HepG2 (cell line): ENCODE measurements around the gene VPS54. TPM values are rescaled to one million over a fixed set of nuclear protein-coding genes. Genes with fewer than 3 reads are reported as not detected.
"Not testable (repeated sequence)": the region's sequence is repeated elsewhere in the genome, so short reads cannot be mapped to it uniquely, and the experiment has no call there.

Experiments used
- ATAC-seq: fragments of 200-7000 bp; cut with Tn5 transposase; 3 replicates; pipeline ENCODE4 v1.9.1; 2020; ENCODE audit warnings: mild to moderate bottlenecking, moderate library complexity
- BruUV-seq: library from RNA; stranded (reverse); fragments of 400-500 nt; replicated peaks from 2 replicates; lab custom pipeline; 2021; lab: Mats Ljungman, UMichigan
- CTCF ChIA-PET: fragments of 300-600 bp; formaldehyde crosslinking; extraction: SDS; loops from one replicate; lab custom pipeline; 2021; ENCODE audit warnings: low total read pairs, inconsistent platforms, low intra/inter-chr PET ratio; lab: Yijun Ruan, JAX
- POLR2A ChIA-PET: fragments of 350-600 bp; sonication (Branson Sonifier 250); formaldehyde crosslinking; loops from one replicate; lab custom pipeline; 2020; ENCODE audit warnings: antibody characterized with exemption, inconsistent platforms; lab: Yijun Ruan, JAX
- DNase-seq: peaks from one replicate; pipeline ENCODE4 v3.0.0-alpha.2; 2015; ENCODE audit warnings: low spot score
- FAIRE-seq: peaks from 3 replicates; lab custom pipeline; 2011; peaks lifted over from hg19 to GRCh38; lab: Jason Lieb, UNC
- H2AFZ ChIP-seq: one replicate; pipeline ENCODE4 v1.6.1; 2011; ENCODE audit warnings: low read length, inconsistent platforms
- H3K27ac ChIP-seq: fragments of 300-600 bp; 3 replicates; pipeline ENCODE4 v1.8.0; 2011; ENCODE audit warnings: mixed run types, mild to moderate bottlenecking, mixed read lengths, low read length, inconsistent platforms; ENCODE audit not compliant: insufficient read depth; ENCODE audit errors: extremely low read length
- H3K27me3 ChIP-seq, 2 experiments: fragments of 200-600 bp in 1 of 2; 2 replicates in 1 of 2; 3 replicates in 1 of 2; pipeline versions ENCODE4 v1.6.0 to v1.8.0; 2011; ENCODE audit warnings: low read length in 2 of 2, mild to moderate bottlenecking in 2 of 2, moderate library complexity in 2 of 2, inconsistent platforms in 1 of 2; ENCODE audit not compliant: insufficient read depth in 2 of 2, control insufficient read depth in 1 of 2
- H3K36me3 ChIP-seq, 2 experiments: fragments of 200-600 bp in 1 of 2; replicated peaks in 1 of 2; 2 replicates in 1 of 2; 3 replicates in 1 of 2; pipeline versions ENCODE4 v1.5.1 to v1.8.0; 2011; ENCODE audit warnings: low read length in 2 of 2, inconsistent platforms in 1 of 2; ENCODE audit not compliant: insufficient read depth in 2 of 2, control insufficient read depth in 1 of 2
- H3K4me1 ChIP-seq: 2 replicates; pipeline ENCODE4 v1.5.1; 2012; ENCODE audit warnings: low read length, inconsistent platforms; ENCODE audit not compliant: insufficient read depth
- H3K4me2 ChIP-seq: 2 replicates; pipeline ENCODE4 v1.6.0; 2011; ENCODE audit warnings: low read depth, low read length, inconsistent platforms
- H3K4me3 ChIP-seq, 3 experiments: fragments of 200-600 bp in 1 of 3; sonication (generic), shearing (Covaris generic) in 1 of 3; replicated peaks in 1 of 3; 2 replicates each; pipeline ENCODE4 v1.5.1; 2011 to 2016; ENCODE audit warnings: low read length in 3 of 3, inconsistent platforms in 2 of 3, low read depth in 2 of 3, mild to moderate bottlenecking in 2 of 3, control low read depth in 1 of 3, mixed read lengths in 1 of 3; ENCODE audit not compliant: insufficient read depth in 1 of 3
- H3K79me2 ChIP-seq: one replicate; pipeline ENCODE4 v1.6.1; 2011; ENCODE audit warnings: low read length, inconsistent platforms; ENCODE audit not compliant: insufficient read depth
- H3K9ac ChIP-seq: 2 replicates; pipeline ENCODE4 v1.6.0; 2011; ENCODE audit warnings: mild to moderate bottlenecking, low read depth, low read length, inconsistent platforms; ENCODE audit not compliant: insufficient read depth
- H3K9me3 ChIP-seq: 2 replicates; pipeline ENCODE4 v1.5.1; 2012; ENCODE audit warnings: mild to moderate bottlenecking, low read length
- H4K20me1 ChIP-seq: 2 replicates; pipeline ENCODE4 v1.6.0; 2011; ENCODE audit warnings: inconsistent platforms, mild to moderate bottlenecking, low read length, moderate library complexity; ENCODE audit not compliant: insufficient read depth
- EEA1 ChIP-seq: sonication (generic); formaldehyde crosslinking; IDR thresholded peaks from 2 replicates; pipeline ENCODE4 v1.5.1; 2020; ENCODE audit warnings: mild to moderate bottlenecking, missing genetic modification reagents, borderline replicate concordance
- HNRNPLL ChIP-seq: fragments of 200-400 bp; formaldehyde crosslinking; IDR thresholded peaks from 2 replicates; pipeline ENCODE4 v1.6.1; 2017; ENCODE audit warnings: mild to moderate bottlenecking, low read depth, low read length; ENCODE audit not compliant: poor library complexity, severe bottlenecking
- KDM1A ChIP-seq: IDR thresholded peaks from 2 replicates; pipeline ENCODE4 v1.6.1; 2016; ENCODE audit warnings: missing compliant biosample characterization
- KDM5B ChIP-seq: sonication (generic); formaldehyde crosslinking; IDR thresholded peaks from 2 replicates; pipeline ENCODE4 v1.4.0; 2020; ENCODE audit warnings: missing genetic modification reagents, mild to moderate bottlenecking, borderline replicate concordance
- KLF6 ChIP-seq: IDR thresholded peaks from 2 replicates; pipeline ENCODE4 v1.8.0; 2016; ENCODE audit warnings: missing biosample characterization, missing genetic modification reagents
- PAF1 ChIP-seq: IDR thresholded peaks from 2 replicates; pipeline ENCODE4 v1.6.1; 2016; ENCODE audit warnings: missing genetic modification reagents, missing compliant biosample characterization
- ZFP1 ChIP-seq: IDR thresholded peaks from 2 replicates; pipeline ENCODE4 v1.6.1; 2016
- ZFP41 ChIP-seq: sonication (generic); formaldehyde crosslinking; IDR thresholded peaks from 2 replicates; pipeline ENCODE4 v1.4.0; 2020; ENCODE audit warnings: mild to moderate bottlenecking, missing genetic modification reagents, borderline replicate concordance
- ZNF432 ChIP-seq: sonication (generic); formaldehyde crosslinking; IDR thresholded peaks from 2 replicates; pipeline ENCODE4 v1.5.0; 2020; ENCODE audit warnings: missing genetic modification reagents, mild to moderate bottlenecking, borderline replicate concordance
- WGBS: methylation state at CpG from one replicate; pipeline ENCODE4 v1.1.6; 2017; ENCODE audit warnings: low lambda C conversion rate; 5-methylcytosine and 5-hydroxymethylcytosine counted together
- in situ Hi-C: cut with HindIII; loops from 2 replicates; pipeline ENCODE4 v1.10.0; 2017; ENCODE audit warnings: low pct_unique_long_range_greater_than_20kb; ENCODE audit not compliant: extremely low pct_ligation_motif_present
- intact Hi-C: fragments of 100-400 bp; cut with micrococcal nuclease; formaldehyde crosslinking; loops from one replicate; pipeline ENCODE4 v1.10.0; 2022; ENCODE audit not compliant: unreplicated experiment
- polyA plus RNA-seq, 8 experiments: library from polyadenylated mRNA; depleted of rRNA in 3 of 8; stranded (reverse) in 7 of 8; unstranded in 1 of 8; fragments of >200 nt; fragmentation: Illumina TruSeq in 4 of 8; extraction: Trizol in 4 of 8; gene quantifications; 2 replicates each; pipeline versions ENCODE4 v1.2.1 to v1.2.3, GENCODE V29; 2011 to 2016; ENCODE audit warnings: low read depth in 4 of 8, missing spikeins in 1 of 8, mixed read lengths in 1 of 8; ENCODE audit not compliant: insufficient read depth in 1 of 8
- total RNA-seq, 5 experiments: library from RNA; depleted of rRNA; stranded (reverse); fragments of >200 nt; fragmentation: Illumina TruSeq; extraction: Trizol; gene quantifications; 2 replicates each; pipeline ENCODE4 v1.2.3, GENCODE V29; 2016; ENCODE audit warnings: low read depth in 1 of 5
- TF ChIP-seq, protein P1 (sequence below): sonication (generic); formaldehyde crosslinking; IDR thresholded peaks from 2 replicates; pipeline ENCODE4 v1.5.0; 2020; ENCODE audit warnings: missing genetic modification reagents, mild to moderate bottlenecking, borderline replicate concordance
- TF ChIP-seq, protein P2 (sequence below): sonication (generic); formaldehyde crosslinking; IDR thresholded peaks from 2 replicates; pipeline ENCODE4 v1.5.1; 2020; ENCODE audit warnings: mild to moderate bottlenecking, missing genetic modification reagents
- TF ChIP-seq, protein P3 (sequence below): IDR thresholded peaks from 2 replicates; pipeline ENCODE4 v1.6.1; 2016; ENCODE audit warnings: low read depth, control low read depth
- TF ChIP-seq, protein P4 (sequence below): sonication (generic); formaldehyde crosslinking; IDR thresholded peaks from 2 replicates; pipeline ENCODE4 v1.8.1; 2023; ENCODE audit warnings: missing genetic modification reagents, mild to moderate bottlenecking, borderline replicate concordance

Gene VPS54
- total and polyA plus RNA-seq, 2 of the 13 experiments (the other 11 are each of a cell fraction or from before 2014, with no cell fraction given) = 64.7 to 77.5 TPM

DNA sequence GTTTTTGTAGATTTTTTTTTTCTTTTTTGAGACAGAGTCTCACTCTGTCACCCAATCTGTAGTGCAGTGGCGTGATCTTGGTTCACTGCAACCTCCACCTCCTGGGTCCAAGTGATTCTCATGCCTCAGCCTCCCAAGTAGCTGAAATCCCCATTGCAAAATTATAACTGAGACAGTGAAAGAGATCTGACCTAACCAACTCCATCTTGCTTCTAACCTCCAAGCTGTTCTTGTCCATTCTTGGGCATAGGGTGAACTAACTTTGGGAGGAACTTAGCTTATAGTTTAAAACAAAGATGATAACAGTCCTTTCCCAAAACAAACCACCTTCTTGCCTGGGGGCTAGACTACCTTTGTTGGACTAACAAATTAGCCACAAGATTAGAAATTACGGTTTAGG lies 44.2 kb downstream of the VPS54 start:
- H3K27ac ChIP-seq, H3K4me2 ChIP-seq, H2AFZ ChIP-seq, H3K27me3 ChIP-seq, CTCF ChIA-PET, intact Hi-C loops, in situ Hi-C loops, FAIRE-seq, H3K9ac ChIP-seq, ATAC-seq, H3K4me3 ChIP-seq, DNase-seq, H3K79me2 ChIP-seq, H4K20me1 ChIP-seq, POLR2A ChIA-PET, BruUV-seq, H3K9me3 ChIP-seq, H3K4me1 ChIP-seq: not testable (repeated sequence)
- H3K36me3 ChIP-seq = peaks cover 24 to 90% of the 10 kb centered on the region in 2 experiments
- TF ChIP-seq PAF1 = 0 out of 2 replicates have a peak, but pooled peaks have one; percentile 19
- WGBS = 93% methylated on average over 2 of the region's 2 CpGs

DNA sequence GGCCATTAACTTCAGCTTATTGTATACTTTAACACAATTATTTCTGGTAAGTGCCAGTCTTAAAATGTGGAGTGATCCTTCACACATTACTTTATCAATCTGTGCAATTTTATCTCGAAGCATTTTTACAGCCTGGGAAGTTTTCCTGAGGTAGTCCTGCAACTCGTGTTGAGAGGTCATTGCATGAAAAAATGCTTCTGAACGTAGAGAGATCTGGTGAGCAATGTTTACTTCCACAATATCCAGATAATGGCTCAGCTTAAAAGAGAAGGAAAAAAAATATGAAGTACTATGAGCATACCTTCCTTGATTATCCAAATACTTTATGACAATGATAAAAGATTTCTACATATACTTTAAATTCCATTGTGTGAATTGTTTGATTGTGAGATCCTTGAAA lies 57.0 kb downstream of the VPS54 start:
- no peaks in the 10 kb centered on the region for H3K79me2 ChIP-seq
- CTCF ChIA-PET = no interaction called here
- 92% methylated on average over 3 of the region's 3 CpGs for WGBS
- no peak overlapping the region for H3K9ac ChIP-seq
- peaks cover 8 to 72% of the 10 kb centered on the region in 2 experiments for H3K36me3 ChIP-seq
- no peaks in the 10 kb centered on the region for H3K9me3 ChIP-seq
- no peak overlapping the region for H3K4me3 ChIP-seq
- no peak overlapping the region for H3K27ac ChIP-seq
- H4K20me1 ChIP-seq = no peaks in the 10 kb centered on the region
- no TSS peak for BruUV-seq
- no peak overlapping the region for H3K4me2 ChIP-seq
- in situ Hi-C loops = no loop called here
- H3K4me1 ChIP-seq = no peaks in the 10 kb centered on the region
- DNase-seq (no peak), ATAC-seq (no peak), FAIRE-seq (no peak)
- no peak overlapping the region for H2AFZ ChIP-seq
- intact Hi-C loops = no loop called here
- POLR2A ChIA-PET = no interaction called here
- H3K27me3 ChIP-seq = no peaks in the 10 kb centered on the region
- TF ChIP-seq KDM1A = no peak
- TF ChIP-seq HNRNPLL = no peak
- TF ChIP-seq, protein P1, sequence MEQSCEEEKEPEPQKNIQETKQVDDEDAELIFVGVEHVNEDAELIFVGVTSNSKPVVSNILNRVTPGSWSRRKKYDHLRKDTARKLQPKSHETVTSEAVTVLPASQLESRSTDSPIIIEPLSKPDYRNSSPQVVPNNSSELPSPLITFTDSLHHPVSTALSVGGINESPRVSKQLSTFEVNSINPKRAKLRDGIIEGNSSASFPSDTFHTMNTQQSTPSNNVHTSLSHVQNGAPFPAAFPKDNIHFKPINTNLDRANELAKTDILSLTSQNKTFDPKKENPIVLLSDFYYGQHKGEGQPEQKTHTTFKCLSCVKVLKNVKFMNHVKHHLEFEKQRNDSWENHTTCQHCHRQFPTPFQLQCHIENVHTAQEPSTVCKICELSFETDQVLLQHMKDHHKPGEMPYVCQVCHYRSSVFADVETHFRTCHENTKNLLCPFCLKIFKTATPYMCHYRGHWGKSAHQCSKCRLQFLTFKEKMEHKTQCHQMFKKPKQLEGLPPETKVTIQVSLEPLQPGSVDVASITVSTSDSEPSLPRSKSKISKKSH (CRISPR knock-in tag) = no peak
- TF ChIP-seq KLF6 (CRISPR knock-in tag) = no peak
- TF ChIP-seq KDM5B = no peak
- TF ChIP-seq, protein P2, sequence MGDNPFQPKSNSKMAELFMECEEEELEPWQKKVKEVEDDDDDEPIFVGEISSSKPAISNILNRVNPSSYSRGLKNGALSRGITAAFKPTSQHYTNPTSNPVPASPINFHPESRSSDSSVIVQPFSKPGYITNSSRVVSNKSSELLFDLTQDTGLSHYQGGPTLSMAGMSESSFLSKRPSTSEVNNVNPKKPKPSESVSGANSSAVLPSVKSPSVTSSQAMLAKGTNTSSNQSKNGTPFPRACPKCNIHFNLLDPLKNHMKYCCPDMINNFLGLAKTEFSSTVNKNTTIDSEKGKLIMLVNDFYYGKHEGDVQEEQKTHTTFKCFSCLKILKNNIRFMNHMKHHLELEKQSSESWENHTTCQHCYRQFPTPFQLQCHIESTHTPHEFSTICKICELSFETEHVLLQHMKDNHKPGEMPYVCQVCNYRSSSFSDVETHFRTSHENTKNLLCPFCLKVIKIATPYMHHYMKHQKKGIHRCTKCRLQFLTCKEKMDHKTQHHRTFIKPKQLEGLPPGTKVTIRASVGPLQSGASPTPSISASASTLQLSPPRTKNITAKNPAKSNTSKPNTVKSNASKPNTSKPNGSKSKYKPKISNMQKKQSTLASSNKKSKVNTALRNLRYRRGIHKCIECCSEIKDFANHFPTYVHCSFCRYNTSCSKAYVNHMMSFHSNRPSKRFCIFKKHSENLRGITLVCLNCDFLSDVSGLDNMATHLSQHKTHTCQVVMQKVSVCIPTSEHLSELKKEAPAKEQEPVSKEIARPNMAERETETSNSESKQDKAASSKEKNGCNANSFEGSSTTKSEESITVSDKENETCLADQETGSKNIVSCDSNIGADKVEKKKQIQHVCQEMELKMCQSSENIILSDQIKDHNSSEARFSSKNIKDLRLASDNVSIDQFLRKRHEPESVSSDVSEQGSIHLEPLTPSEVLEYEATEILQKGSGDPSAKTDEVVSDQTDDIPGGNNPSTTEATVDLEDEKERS = no peak
- TF ChIP-seq ZFP1 (CRISPR knock-in tag) = no peak
- TF ChIP-seq ZNF432 (CRISPR knock-in tag) = no peak
- TF ChIP-seq, protein P3, sequence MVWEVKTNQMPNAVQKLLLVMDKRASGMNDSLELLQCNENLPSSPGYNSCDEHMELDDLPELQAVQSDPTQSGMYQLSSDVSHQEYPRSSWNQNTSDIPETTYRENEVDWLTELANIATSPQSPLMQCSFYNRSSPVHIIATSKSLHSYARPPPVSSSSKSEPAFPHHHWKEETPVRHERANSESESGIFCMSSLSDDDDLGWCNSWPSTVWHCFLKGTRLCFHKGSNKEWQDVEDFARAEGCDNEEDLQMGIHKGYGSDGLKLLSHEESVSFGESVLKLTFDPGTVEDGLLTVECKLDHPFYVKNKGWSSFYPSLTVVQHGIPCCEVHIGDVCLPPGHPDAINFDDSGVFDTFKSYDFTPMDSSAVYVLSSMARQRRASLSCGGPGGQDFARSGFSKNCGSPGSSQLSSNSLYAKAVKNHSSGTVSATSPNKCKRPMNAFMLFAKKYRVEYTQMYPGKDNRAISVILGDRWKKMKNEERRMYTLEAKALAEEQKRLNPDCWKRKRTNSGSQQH (CRISPR knock-in tag) = no peak
- no peak for TF ChIP-seq ZFP41
- no peak for TF ChIP-seq EEA1 (CRISPR knock-in tag)
- TF ChIP-seq, protein P4, sequence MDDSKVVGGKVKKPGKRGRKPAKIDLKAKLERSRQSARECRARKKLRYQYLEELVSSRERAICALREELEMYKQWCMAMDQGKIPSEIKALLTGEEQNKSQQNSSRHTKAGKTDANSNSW (CRISPR knock-in tag) = no peak
